ENCODE data around the gene NPIPA8.
"Not testable (repeated sequence)": the region's sequence is repeated elsewhere in the genome, so short reads cannot be mapped to it uniquely, and the experiment has no call there.

DNA sequence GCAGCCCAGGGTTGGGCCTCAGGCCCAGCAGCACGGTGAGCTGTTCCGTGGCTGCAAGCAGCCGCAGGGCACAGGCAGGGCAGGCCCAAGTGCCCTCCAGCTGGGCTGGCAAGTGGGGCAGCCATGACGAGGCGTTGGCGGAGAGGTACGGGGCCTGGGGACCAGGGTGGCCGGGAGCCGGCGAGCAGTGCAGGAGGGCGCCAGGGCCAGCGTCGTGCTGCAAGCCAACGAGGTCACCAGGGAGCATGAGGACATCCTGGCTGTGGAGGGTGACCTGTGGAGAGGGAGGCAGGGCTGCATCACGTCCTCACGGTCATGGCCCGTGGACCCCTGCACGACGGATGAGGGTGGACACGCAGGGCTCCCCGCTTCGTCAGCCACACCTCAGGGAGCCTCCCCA, 11.2 kb upstream of the NPIPA8 start:
- TF ChIP-seq, protein P1, sequence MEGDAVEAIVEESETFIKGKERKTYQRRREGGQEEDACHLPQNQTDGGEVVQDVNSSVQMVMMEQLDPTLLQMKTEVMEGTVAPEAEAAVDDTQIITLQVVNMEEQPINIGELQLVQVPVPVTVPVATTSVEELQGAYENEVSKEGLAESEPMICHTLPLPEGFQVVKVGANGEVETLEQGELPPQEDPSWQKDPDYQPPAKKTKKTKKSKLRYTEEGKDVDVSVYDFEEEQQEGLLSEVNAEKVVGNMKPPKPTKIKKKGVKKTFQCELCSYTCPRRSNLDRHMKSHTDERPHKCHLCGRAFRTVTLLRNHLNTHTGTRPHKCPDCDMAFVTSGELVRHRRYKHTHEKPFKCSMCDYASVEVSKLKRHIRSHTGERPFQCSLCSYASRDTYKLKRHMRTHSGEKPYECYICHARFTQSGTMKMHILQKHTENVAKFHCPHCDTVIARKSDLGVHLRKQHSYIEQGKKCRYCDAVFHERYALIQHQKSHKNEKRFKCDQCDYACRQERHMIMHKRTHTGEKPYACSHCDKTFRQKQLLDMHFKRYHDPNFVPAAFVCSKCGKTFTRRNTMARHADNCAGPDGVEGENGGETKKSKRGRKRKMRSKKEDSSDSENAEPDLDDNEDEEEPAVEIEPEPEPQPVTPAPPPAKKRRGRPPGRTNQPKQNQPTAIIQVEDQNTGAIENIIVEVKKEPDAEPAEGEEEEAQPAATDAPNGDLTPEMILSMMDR (IDR thresholded peaks at IDR 0.05) = not testable (repeated sequence)
- not testable (repeated sequence) for TF ChIP-seq POLR2AphosphoS5, POLR2A (IDR thresholded peaks at IDR 0.05)
